HUDEP-2 (cell line): ENCODE measurements around the gene PACS2.
A peak's percentile ranks its signal among the peaks of the same experiment; 100 is the strongest.

Experiments used
- DNase-seq, 76 experiments: peaks; one replicate each; lab custom pipeline; 2025; ENCODE audit not compliant: unreplicated experiment in 76 of 76; lab: John Stamatoyannopoulos, UW

Gene PACS2

GRCh38 chr14:105418269-105419194, 104.0 kb downstream of the PACS2 start:
- DNase-seq: no peak

GRCh38 chr14:105419195-105420091, 104.9 kb downstream of the PACS2 start, which contains the start of gene MTA1:
TSS of gene MTA1 (plus strand) at chr14:105419827. CDS start at chr14:105420036, 209 bp downstream.
- peak in 8 of 76 experiments; percentile 15 to 30 (median 21) for DNase-seq

GRCh38 chr14:105420101-105420973, 105.8 kb downstream of the PACS2 start:
- no peak for DNase-seq

- no peak for DNase-seq
These were observed 106.6 kb downstream of the PACS2 start for GRCh38 chr14:105420974-105421674.

- no peak for DNase-seq
These were observed 107.4 kb downstream of the PACS2 start for GRCh38 chr14:105421723-105422615.

GRCh38 chr14:105422695-105423487, 108.3 kb downstream of the PACS2 start:
- peak in 10 of 76 experiments; percentile 11 to 47 (median 19) for DNase-seq

- DNase-seq: no peak
These were observed 109.1 kb downstream of the PACS2 start for GRCh38 chr14:105423488-105424195.

GRCh38 chr14:105424861-105425260, 110.3 kb downstream of the PACS2 start:
- no peak for DNase-seq

- DNase-seq: no peak
These were observed 111.3 kb downstream of the PACS2 start for GRCh38 chr14:105425823-105426247.

GRCh38 chr14:105426416-105427130, 112.0 kb downstream of the PACS2 start:
- DNase-seq: no peak

- no peak for DNase-seq
These were observed 112.9 kb downstream of the PACS2 start for GRCh38 chr14:105427412-105427811.

- no peak for DNase-seq
These were observed 113.5 kb downstream of the PACS2 start for GRCh38 chr14:105427936-105428485.

- DNase-seq: no peak
These were observed 115.5 kb downstream of the PACS2 start for GRCh38 chr14:105430042-105430441.

GRCh38 chr14:105430565-105430964, 116.0 kb downstream of the PACS2 start:
- DNase-seq: no peak

- DNase-seq: no peak
These were observed 116.7 kb downstream of the PACS2 start for GRCh38 chr14:105431256-105431655.

- DNase-seq: no peak
These were observed 118.1 kb downstream of the PACS2 start for GRCh38 chr14:105432657-105433056.
